Lung microvascular endothelial cell (primary cell): ENCODE results near the gene FAM53B. TPM values are rescaled to one million over a fixed set of nuclear protein-coding genes. Genes with fewer than 3 reads are reported as not detected.
"Not testable (repeated sequence)": the region's sequence is repeated elsewhere in the genome, so short reads cannot be mapped to it uniquely, and the experiment has no call there.

ENCODE experiments used
- DNase-seq, 2 donors: peaks; one replicate each; pipeline versions ENCODE4 v3.0.0 to v3.0.0-alpha.2; 2010; ENCODE audit warnings: low read depth in 2 of 2
- total RNA-seq: library from RNA; depleted of rRNA; stranded (reverse); fragments of >200 nt; gene quantifications from 2 replicates; pipeline ENCODE4 v1.2.1, GENCODE V29; 2014

The FAM53B gene, protein sequence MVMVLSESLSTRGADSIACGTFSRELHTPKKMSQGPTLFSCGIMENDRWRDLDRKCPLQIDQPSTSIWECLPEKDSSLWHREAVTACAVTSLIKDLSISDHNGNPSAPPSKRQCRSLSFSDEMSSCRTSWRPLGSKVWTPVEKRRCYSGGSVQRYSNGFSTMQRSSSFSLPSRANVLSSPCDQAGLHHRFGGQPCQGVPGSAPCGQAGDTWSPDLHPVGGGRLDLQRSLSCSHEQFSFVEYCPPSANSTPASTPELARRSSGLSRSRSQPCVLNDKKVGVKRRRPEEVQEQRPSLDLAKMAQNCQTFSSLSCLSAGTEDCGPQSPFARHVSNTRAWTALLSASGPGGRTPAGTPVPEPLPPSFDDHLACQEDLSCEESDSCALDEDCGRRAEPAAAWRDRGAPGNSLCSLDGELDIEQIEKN
- 10.3 and 14.4 TPM in 2 replicates for total RNA-seq

DNA sequence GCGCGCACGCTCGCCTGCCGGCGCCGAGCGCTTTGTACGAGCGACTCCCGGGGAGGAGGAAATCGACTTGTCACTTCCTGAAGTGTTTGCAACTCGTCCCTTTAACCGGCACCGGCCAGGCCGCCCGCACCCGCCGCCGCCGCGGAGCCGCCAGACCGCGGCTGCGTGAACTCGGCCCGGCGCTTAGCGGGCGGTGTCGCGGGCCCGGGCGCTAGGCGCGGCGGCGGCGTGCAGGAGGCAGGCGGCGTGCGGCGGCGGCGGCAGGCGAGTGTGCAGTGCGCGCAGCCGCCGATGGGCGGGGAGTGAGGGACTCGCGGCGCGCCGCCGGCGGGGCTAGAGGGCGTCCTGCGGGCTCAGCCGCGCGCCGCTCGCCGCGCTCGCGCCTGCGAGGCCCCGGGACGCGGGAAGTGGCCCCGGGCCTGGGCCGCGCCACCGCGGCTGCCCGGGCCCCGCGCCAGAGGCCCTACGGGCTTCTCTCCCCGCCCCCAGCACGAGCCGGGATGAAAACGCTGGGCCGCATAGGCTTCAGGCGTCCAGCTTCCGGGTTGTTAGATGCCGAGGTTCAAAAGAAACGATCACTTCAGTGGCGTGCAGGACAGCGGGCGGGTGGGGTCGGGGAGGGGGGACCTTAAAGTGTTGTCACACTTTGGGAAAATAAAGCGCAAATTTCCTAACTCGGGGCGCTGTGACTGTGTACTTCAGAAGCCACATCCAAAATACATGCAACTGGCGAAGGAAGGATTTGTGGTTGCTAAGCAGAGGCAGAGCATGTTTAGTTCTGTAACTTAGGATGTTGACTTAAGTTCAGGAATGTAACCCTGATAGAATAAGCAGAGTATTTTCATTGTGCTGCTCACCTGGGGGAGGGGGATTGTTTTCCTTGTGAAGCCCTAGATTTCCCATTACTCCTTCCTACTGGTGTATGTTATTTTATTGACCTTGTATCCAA lies at the start of gene FAM53B:
TSS of gene FAM53B (minus strand) at position 277 of the 949 bp plus-strand sequence. CDS start 37,665 bp downstream, outside the sequence.
- peak; percentile 83 to 90 for DNase-seq

DNA sequence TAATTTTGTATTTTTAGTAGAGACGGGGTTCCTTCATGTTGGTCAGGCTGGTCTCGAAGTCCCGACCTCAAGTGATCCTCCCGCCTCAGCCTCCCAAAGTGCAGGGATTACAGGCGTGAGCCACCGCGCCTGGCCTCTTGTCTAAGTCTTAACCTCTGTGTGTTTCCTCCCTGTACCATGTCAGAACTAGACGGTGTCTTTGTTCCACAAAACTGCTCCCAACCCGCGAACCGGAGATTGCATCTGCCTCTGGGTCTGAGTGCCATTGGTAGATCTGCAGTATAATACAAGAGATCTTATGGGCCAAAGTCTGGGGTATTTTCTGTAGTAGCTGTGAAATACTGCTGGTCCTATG lies 48.8 kb upstream of the FAM53B start:
- no peak for DNase-seq

- peak; percentile 90 to 93 for DNase-seq
Measured at GRCh38 chr10:124791547-124792348, 47.6 kb upstream of the FAM53B start, which contains the start of gene EEF1AKMT2. EEF1AKMT2 (minus strand) TSS chr10:124791887; CDS start chr10:124791833, 54 bp downstream.

- DNase-seq = not testable (repeated sequence)
Measured at GRCh38 chr10:124782900-124783299, 38.7 kb upstream of the FAM53B start.

DNA sequence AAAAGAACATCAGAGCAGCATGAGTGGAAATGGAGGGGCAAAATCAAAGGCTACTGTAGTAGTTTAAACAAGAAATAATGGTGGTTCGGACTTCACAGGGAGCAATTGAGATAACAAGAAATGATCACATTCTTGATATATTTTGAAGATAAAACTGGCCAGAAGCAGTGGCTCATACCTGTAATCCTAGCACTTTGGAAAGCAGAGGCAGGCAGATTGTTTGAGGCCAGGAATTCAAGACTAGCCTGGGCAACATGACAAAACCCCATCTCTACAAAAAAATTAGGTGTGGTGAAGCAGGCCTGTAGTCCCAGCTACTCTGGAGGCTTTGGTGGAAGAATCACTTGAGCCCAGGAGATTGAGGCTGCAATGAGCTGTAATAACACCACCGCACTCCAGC lies 24.6 kb upstream of the FAM53B start:
- DNase-seq = no peak

DNA sequence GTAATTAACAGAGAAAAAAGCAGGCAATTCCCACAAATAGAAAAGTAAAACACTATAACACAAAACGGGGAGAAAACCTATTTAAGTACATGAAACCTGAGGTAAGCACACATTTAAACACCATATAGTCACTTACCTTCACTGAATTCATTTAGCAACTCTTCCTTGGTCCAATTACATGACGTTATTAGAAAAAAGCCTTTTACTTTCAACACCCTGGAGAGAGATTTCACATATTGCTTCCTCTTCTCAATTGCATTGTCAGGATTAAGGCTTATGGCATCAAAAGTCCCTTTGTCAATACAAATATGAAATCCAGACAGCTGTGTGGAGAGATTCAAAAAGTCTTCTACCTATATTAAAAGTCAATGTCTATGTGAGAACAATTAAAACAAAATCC lies 21.1 kb upstream of the FAM53B start:
- DNase-seq = no peak

DNA sequence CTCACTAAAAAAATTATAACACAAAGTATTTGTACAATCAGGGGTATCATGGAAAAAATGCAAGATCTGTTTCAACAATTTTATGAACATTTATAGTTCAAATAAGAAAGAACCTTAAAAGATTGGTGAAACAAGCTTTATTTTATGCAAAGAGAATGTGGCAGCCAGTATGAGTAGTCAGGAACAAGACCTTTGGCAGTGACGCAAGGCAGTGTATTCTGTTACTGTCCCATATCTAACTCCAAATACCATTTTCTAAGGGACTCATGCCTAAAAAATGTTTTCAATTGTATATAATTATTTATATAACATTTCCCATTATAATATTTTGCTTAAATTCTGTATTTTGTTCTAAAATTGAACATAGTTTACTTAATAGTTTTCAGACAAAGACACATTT lies 19.1 kb upstream of the FAM53B start:
- no peak for DNase-seq

- DNase-seq = no peak
Measured at GRCh38 chr10:124762281-124762680, 18.1 kb upstream of the FAM53B start.

GRCh38 chr10:124756156-124756903 lies 12.2 kb upstream of the FAM53B start:
- no peak for DNase-seq

DNA sequence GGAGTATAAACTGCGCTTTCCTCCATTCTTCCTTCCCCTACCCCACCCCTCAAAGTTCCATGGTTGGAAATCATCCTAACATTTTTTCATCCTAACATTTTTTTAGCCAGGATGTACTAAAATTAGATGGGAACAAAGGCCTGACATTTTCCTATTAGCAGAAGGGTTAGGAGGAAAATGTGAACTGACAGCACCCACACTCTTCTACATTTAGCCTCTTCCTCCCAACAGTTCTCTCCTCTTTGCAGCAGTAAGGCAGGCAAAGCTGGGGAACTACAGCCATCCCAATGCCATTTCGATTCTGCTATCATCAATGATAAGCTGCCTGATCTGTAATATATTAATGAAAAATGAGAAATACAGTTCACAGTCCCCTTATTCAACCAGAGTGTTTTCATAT lies 11.4 kb upstream of the FAM53B start:
- DNase-seq = peak in 1 of 2 donors; percentile 36

GRCh38 chr10:124754227-124754626 lies 10.0 kb upstream of the FAM53B start:
- DNase-seq = no peak

GRCh38 chr10:124748953-124749645 lies 4.9 kb upstream of the FAM53B start:
- no peak for DNase-seq

GRCh38 chr10:124748166-124748565 lies 4.0 kb upstream of the FAM53B start:
- DNase-seq = peak in 1 of 2 donors; percentile 23

DNA sequence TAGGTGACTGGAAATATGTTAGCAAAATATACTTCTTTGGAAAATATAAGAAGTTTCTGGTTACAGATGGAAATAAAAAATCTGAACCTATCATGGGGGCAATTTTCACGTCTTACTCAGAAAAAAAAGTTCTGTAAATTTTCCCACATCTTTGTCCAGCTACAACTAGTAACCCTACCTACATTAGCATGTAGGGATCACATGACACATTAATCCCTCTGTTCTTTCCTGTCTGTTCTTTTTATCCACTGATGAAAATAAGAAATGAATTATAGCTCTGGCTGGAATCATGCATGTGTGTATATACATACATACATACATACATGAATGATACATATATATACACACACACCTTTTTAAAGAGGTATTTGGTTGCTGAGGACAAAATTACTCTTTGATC lies 3.6 kb upstream of the FAM53B start:
- no peak for DNase-seq

DNA sequence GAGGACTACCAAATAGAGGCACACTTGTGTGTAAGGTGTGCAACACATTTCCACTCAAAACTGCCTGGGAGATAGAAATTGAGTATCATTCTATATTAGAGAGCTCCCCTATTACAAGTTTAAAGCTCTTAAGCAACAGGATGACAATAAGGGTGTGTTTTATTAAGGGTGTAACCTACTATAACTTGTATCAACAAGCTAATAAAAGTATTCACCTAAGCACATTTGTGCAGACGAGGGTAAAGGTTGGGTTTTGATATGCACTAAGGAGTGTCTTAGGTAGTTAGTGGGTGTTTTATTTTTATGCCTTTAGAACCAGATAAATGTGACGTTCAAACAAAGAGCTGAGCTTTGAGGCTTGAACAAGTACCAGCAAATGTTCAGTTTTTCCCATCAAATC lies 2.8 kb upstream of the FAM53B start:
- no peak for DNase-seq

DNA sequence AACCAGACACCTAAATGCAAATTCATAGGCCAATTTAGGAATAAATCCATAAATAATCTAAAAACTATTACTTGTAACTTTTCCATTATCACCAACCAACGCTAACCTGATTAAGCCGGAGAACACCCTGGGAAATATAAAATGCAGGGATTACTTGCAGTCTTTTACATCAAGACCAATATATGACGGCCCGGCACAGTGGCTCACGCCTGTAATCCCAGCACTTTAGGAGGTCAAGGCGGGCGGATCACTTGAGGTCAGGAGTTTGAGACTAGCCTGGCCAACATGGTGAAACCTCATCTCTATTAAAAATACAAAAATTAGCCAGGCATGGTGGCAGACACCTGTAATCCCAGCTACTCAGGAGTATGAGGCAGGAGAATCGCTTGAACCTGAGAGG lies 2.3 kb upstream of the FAM53B start:
- not testable (repeated sequence) for DNase-seq

GRCh38 chr10:124745673-124746072 lies 1.5 kb upstream of the FAM53B start:
- peak; percentile 76 to 79 for DNase-seq

- DNase-seq = no peak
Measured at GRCh38 chr10:124745252-124745651, 1.1 kb upstream of the FAM53B start.

GRCh38 chr10:124743191-124744101 lies 732 bp downstream of the FAM53B start:
- DNase-seq = peak; percentile 40 to 41
